HG02943 (cell line): ENCODE results near the gene HYAL3.
"Not testable (repeated sequence)": the region's sequence is repeated elsewhere in the genome, so short reads cannot be mapped to it uniquely, and the experiment has no call there.

ENCODE experiments used
- ATAC-seq: cut with Tn5 transposase; IDR thresholded peaks from one replicate; pipeline ENCODE4 v1.9.1; 2021; ENCODE audit warnings: mild to moderate bottlenecking, low read depth, moderate library complexity; ENCODE audit not compliant: unreplicated experiment

HYAL3 gene

DNA sequence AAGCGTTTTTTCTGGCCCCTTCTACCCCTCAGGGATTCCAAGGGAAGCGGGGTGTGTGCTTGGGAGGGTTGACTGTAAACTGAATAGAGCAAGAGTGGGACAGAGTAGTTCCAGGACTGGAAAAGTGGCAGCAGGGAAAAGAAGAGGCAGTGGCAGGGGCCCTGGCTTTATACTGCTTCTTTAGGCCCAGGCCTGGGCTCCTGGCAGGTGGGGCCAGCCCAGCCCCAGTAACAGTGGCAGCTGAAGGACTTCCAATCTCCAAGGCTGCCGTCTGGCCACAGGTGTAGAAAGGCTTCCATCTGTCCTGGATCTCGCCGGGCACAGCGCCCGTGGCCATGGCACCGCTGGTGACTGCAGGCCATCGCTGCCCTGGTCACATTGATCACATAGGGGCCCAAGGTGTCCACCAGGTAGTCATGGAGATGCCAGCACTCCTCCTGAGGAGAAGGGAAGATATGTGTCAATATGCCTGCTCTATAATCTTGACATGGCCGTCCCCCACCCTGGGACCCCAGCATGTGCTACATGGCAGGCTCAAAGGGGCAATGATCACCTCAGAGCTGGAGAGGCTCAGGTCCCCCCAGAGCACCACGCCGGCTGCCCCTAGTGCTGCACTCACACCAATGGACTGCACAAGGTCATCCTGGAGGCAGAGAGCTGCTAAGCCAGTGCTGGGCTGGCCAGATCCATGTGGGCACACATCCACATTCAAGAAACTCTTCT lies 6.0 kb downstream of the HYAL3 start:
- no peak for ATAC-seq

DNA sequence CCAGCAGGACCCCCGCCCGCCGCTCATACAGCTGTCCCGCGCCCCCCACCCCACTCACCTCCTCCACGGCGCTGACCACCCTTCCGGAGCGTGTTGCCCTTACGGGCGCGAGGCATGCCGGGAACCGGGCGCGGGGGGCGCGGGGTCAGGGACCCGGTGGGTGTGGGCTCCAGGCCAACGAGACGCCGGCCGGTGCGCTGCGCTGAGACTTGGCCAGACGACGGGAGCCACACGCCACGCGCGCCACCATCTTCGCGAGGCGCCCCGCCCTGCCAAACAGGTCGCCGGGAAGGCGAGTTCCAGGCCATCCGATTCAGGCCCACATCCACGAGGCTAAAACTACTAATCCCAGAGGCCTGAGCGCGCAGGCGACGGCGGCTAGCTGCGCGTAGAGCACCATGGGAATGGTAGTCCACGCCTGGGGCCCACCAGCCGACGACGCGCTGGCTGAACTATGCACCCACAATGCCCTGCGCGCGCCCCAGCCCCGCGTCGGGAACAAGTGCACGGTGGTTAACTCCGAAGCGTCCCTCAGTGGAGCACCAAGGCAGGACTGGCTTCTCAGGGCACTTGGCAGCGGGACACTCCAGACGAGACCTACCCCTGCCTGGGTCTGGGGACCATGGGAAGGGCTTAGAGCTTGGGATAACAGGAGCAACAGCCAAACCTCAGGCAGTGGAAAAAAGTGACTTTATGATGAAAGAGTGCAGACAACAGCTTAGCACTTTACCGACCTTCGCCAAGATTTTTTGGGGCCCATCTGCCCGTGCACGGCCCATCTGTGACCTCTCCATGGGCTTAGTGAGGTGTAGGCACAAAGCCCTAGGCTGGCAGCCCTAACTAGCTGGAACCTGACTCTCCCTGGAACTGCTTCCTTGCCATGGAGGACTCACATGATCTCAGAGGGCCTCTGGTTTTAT lies 6.8 kb downstream of the HYAL3 start, which contains the start of gene IFRD2:
Gene IFRD2, minus strand, starts transcription at position 271 of the 920 bp plus-strand sequence. Its CDS starts 155 bp downstream, at position 116.
- ATAC-seq = peak; percentile 87

DNA sequence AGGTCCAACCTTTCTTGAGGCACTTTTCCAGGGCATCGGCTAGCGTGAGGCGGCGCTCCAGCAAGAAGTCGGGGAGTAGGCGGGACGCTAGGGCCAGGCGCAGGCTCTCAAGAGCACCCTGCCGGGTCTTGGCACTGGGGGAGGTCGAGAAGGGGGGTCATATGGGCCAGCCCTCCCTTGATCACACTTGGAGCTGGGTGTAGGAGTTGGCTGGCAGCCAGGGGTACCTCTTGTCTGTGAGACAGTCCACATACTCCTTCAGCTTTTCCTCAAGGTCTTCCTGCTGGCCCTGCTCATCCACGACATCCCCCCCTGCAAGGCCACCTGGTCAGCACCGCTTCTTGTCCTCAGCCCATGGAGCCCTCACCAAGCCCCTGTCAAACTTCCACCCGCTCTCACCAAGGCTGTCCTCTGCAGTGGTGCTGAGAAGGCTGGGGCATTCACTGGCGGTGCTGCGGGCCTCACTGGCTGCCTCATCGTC lies 9.0 kb downstream of the HYAL3 start:
- no peak for ATAC-seq

- no peak for ATAC-seq
Observed at GRCh38 chr3:50289130-50289529, 10.1 kb downstream of the HYAL3 start.

GRCh38 chr3:50288387-50289007 lies 10.7 kb downstream of the HYAL3 start:
- no peak for ATAC-seq

GRCh38 chr3:50287262-50287661 lies 11.9 kb downstream of the HYAL3 start:
- no peak for ATAC-seq

GRCh38 chr3:50286322-50287227 lies 12.6 kb downstream of the HYAL3 start:
- no peak for ATAC-seq

DNA sequence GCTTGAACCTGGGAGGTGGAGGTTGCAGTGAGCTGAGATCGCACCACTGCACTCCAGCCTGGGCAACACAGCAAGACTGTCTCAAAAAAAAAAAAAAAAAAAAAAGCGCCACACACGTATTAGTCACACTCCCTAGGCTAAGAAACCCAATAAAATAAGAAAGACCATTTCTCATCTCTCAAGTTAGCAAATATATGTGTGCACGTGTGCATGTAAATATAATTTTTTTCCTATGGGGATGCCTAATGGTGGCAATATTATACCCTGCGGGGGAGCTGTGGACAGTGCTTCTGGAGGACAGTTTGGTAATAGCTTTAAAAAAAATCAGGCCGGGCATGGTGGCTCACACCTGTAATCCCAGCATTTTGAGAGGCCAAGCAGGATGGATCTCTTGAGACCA lies 15.1 kb downstream of the HYAL3 start:
- ATAC-seq = not testable (repeated sequence)

DNA sequence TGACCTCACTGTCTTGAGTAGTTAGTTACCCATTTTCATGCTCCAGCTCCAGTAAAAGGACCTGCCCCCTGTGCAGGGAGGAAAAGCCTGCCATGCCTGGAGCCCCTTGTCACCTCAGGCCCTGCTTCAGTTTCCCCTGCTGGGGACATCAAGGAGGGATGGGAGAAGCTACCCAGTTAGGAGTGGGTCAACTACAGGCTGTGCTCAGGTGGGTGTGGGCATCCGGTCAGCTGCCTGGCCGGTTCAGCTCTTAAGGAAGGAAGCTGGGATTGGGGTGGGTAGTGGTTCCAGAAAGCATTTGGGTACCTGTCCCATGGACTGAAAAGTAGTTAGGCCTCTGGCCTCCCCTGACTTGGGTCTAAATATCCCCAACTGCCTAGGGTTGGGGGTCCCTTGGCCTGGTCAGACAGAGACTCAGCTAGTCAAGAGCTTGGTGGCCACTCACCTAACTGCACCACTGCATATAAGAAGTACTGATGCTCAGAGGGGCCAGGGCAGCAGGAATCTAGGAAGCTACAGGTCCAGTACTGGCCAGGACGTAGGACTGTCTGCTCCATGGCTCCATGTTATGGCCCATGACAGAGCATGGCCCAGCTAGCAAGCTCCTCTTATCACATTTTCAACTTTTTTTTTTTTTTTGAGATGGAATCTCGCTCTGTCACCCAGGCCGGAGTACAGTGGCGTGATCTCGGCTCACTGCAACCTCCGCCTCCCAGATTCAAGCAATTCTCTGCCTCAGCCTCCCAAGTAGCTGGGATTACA lies 19.8 kb downstream of the HYAL3 start:
- ATAC-seq = no peak

GRCh38 chr3:50278880-50279224 lies 20.4 kb downstream of the HYAL3 start, which contains the start of gene LSMEM2:
TSS of gene LSMEM2 (plus strand) at chr3:50279087. CDS start at chr3:50279114, 27 bp downstream.
- no peak for ATAC-seq

GRCh38 chr3:50278123-50278879 lies 20.9 kb downstream of the HYAL3 start:
- no peak for ATAC-seq

GRCh38 chr3:50276762-50277101 lies 22.5 kb downstream of the HYAL3 start:
- ATAC-seq = no peak

GRCh38 chr3:50275996-50276761 lies 23.0 kb downstream of the HYAL3 start:
- no peak for ATAC-seq

GRCh38 chr3:50275141-50275995 lies 23.8 kb downstream of the HYAL3 start:
- ATAC-seq = no peak

DNA sequence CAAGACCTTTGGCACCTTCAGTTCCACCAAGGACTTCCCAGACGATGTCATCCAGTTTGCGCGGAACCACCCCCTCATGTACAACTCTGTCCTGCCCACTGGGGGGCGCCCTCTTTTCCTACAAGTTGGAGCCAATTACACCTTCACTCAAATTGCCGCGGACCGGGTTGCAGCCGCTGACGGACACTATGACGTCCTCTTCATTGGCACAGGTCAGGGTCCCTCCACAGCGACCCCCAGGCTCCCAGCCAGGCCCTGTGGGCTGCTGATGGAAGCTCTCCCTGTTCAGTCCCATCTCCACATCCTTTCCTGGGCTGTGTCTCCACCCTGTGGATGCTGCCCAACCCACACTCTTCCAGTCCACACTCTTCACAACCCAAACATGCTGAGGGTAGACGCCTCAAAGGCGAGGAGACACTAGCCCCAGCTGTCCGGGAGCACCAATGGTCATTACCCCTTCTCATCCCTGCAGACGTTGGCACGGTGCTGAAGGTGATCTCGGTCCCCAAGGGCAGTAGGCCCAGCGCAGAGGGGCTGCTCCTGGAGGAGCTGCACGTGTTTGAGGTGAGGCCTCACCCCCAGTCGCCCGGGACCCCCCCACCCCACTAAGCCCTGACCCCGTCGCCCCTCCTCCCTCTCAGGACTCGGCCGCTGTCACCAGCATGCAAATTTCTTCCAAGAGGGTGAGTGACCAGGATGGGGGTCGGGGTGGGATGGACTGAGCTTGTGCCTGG lies 24.7 kb downstream of the HYAL3 start:
- no peak for ATAC-seq

GRCh38 chr3:50273689-50274065 lies 25.5 kb downstream of the HYAL3 start:
- ATAC-seq = no peak
